ENCODE measurements around the gene EVC.

EVC gene

DNA sequence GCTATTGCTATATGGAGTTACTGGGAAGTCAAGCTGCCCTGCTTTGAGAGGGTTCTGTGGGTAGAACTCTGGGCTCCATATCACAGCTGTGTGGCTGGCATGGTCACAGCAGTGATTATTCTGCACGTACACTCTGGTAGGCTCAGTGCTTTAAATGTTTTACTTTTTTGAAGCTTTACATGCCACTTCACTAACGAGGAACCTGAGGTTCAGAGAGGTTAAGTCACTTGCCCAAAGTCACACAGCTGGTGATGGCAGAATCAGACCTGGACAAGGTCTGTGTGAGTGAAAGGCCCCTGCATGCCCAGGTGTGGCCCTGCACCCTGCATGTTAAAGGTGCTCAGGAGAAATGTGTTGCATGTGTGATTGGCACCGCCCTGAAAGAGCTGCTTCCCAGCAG lies 24.5 kb downstream of the EVC start:
- no peak for DNase-seq

DNA sequence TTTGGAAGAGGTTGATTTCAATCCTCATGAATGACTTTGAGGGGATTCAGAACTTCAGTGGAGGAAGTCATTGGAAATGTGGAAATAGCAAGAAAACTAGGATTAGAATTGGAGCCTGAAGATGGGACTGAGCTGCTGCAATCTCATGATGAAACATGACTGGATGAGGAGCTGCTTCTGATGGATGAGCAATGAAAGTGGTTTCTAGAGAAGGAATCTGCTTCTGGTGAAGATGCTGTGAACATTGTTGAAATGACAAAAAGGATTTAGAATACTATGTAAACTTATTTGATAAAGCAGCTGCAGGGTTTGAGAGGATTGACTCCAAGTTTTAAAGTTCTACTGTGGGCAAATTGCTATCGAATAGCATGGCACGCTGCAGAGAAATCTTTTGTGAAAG lies 27.1 kb downstream of the EVC start:
- no peak for DNase-seq

DNA sequence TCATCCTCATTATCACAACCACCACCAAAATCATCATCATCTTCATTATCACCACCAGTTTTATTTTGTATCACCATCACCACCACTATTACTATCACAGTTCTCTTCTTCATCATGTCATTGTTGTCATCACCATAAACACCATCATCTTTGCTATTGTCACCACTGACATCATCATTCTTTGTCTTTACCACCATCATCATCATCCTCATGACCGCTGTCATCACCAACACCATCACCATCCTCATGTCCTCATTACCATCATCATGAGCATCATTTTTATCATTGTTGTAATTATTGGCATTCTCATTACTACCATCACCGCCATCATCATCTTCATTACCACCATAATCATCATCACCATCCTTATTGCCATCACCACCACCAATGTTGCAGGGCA lies 31.4 kb downstream of the EVC start:
- DNase-seq: no peak

DNA sequence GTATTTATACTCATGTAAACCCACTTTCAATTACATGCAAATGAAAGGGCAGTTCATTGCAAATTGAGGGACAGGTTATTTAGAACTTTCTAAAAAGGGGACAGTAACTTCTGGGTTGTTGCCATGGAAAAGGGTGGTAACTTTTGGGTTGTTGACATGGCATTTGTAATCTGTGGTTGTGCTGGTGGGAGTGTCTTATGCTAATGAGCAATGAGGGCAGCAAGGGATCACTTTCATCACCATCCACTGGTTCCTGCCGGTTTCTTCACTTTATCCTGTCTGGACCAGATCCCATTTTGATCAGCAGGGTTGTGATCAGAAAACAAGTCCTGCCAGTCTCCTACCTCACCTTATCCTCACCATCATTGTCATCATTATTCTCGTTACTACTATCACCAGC lies 32.0 kb downstream of the EVC start:
- DNase-seq: no peak

DNA sequence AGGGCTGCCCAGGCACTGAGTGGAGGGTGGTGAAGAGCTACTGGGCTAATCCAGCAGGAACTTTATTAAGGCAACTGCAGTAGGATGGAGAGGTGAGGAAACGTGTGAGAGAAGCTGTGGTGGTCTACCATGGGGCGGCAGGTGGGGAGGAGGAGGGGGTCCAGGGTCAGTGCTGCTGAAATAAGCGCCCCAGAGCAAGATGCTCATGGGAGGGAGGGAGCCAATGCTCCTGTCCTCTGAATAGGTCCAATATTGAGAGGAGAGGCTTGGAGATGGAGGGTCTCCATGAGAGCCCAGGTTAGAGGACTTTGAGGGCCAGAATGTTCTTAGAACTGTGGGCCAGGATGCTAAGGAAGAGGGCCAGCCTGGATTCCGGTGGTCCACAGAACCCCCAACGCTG lies 35.2 kb downstream of the EVC start:
- DNase-seq: no peak

DNA sequence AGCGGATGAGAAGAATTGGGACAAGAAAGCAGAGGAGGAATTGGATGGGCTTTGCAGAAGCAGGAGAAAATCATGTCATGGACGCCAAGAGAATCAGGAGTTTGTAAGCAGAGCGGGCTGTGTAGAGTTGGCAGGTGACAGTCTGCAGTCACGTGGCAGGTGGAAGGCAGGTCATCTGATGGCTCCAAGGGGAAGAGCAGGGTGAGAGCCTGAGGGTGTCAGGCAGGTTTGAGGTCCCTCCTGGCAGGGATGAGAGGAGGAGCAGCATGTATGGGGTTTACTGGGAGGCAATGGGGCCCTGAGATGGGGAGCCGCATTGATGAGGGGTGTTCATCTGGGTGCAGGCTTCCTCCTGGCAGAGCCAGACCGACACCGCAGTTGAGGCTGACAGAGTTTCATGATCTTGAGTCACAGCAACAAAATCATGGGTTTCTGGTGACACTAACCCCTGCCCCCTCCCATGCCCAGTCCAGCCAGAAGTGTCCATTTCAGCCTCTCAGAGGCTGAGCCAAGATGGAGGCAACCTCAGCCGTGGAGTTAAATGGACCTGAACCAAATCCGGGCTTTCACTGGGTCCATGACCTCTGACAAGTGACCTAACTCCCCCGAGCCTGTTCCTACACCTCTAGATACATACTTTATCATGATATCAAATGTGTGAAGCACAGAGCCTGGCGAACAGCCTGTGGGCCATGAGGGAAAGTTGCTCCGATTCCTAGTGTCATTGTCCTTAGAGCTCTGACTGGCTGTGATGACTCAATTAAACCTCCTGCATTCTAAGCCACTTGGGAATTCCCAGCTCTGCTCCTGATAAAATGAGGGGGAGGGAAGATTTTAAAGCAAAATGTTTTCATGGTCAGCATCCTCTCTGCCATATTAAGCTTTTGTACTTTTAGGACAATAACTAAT lies 36.1 kb downstream of the EVC start:
- DNase-seq: no peak

DNA sequence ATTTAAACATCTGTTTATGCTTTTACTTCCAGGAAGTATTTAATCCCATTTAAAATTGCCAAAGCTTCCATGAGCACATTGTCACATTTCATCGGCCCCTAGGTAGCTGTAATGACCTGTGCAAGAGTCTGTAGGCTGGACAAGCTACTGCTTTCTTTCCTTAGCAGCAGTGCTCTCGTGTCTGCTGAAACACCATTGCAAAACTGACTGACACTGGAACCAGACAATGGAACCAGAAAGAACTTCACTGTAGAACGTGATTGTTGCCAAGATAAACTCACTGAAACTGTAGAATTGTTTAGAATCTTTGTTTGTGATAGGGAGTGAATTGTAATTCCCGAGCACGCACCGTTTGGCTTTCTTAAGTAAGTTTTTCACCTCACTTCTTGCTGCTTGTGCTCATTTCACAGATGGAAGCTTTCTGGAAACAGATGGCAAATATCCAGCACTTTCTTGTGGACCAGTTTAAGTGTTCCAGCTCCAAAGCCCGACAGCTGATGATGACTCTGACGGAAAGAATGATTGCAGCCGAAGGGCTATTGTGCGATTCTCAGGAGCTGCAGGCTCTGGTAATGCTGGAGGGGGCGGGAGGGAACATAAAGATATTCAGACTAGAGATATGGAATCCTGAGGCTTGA lies 36.9 kb downstream of the EVC start:
- DNase-seq: no peak

DNA sequence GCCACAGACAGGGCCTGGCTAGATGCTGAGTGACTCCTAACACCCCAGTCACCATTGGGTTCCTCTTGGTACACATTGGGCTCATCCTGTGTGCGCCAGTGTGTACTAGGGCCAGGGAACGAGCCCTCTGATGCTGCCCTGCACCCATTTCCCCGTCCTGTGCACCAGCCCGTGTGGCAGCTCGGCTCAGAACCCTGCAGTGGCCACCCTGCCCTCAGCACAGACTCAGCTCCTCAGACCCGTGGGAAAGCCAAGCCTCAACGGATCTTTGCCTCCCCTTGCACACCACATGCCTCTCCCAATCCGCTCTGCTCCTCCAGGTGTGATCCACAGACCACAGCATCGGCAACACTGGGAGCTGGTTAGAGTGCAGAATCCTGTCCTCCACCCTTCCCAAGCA lies 38.6 kb downstream of the EVC start:
- DNase-seq: no peak

DNA sequence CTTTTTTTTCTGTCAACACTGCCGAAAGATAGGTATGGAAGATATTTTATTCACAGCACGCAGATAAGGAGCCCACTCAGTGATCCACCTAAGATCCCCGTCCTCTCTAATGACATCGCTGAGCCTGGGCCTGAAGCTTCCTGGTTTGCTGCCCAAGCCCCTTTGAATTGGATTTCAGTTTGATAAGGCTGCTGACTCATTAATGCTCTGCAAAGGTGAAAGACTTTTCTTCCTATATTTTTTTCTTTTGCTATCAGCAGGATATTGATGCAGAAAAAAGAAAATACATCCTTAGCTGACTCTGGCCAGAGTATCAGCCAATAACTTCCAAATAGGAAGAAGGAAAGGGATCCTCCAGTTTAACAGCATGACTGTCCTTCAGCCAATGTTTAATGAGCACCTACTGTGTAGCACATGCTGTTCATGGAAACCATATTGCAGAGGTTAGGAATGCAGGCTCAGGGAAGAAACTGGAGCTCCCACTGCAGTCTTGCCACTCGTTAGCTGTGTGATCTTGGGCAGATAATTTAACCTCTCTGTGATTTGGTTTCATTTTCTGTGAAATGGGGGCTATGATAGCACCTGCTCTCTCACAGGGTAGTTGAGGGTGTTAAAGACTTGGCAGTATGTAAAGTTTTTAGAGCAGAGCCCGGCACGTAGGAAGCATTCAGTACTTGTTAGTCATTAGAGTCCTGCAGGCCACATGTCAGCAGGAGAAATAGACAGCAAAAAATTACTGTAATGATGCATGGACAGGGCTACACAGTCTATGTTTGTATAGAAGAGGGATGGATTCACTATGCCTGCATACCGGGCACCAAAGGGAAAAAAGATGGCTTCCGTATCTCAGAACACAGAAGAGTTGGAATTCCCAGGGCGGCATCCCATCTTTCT lies 39.3 kb downstream of the EVC start:
- no peak for DNase-seq

DNA sequence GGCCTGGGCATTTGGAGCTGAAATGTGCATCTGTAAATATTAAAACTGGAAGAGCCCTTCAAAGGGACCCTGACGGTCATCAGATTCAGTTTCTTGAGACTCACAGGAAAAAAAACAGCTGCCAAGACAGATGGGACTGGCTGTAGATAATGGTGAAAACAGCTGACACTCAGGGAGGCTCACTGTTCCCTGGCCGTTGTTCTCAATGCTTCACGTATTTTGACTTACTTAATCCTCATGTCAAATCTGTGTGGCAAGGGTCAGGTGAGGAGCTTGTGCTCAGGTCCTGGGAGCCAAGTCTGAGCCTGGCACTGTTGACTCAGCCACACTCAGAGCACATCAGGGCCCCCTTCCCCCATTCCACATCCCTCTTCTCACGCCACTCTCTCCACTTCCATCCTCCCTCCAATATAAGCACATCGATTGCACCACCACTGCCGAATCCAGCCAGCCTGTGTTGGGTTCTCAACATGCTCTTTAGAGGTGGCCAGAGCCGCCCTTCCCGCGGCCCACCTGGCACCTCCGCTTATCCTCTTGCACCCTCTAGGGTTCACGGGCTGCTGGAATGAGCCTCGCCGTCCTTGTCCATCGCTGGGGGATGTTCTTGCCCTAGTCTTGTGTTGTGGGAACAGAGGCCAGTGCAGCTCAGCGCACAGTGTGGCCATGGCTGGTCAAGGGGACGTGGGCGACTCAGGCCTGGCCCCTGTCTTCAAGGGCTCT lies 40.1 kb downstream of the EVC start:
- no peak for DNase-seq

DNA sequence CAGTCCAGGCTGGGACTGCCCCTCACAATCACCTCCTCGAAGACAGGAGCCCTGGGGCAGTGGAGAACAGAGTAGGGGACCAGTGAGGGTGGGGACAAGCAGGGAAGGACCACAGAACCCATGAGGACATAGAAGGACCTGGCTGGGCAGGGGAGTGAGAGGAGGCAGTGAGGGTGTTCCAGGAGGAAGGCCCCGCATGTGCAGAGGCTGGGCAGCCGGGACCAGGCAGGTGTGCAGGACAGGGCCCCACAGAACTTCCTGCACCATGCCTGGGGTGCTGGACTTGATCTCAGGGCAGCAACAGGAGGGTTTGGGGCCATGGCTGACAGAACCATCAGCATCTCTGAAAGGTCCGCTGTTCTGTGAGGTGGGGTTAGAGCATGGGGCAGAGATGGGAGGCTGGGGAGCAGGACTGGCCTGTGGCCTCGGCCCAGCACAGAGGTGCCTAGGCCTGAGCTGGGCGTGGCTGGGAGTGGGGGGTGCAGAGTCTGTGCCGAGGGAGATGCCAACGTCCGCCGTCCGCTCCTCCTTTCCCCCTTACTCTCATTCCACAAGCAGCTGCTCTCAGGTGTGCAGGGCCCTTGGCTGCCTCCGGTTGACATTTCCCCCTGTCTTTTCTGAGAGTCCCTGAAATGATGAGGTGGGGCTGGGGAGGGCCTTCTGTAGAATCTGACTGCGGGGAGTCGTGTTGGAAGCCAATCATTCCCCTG lies 40.8 kb downstream of the EVC start:
- no peak for DNase-seq

DNA sequence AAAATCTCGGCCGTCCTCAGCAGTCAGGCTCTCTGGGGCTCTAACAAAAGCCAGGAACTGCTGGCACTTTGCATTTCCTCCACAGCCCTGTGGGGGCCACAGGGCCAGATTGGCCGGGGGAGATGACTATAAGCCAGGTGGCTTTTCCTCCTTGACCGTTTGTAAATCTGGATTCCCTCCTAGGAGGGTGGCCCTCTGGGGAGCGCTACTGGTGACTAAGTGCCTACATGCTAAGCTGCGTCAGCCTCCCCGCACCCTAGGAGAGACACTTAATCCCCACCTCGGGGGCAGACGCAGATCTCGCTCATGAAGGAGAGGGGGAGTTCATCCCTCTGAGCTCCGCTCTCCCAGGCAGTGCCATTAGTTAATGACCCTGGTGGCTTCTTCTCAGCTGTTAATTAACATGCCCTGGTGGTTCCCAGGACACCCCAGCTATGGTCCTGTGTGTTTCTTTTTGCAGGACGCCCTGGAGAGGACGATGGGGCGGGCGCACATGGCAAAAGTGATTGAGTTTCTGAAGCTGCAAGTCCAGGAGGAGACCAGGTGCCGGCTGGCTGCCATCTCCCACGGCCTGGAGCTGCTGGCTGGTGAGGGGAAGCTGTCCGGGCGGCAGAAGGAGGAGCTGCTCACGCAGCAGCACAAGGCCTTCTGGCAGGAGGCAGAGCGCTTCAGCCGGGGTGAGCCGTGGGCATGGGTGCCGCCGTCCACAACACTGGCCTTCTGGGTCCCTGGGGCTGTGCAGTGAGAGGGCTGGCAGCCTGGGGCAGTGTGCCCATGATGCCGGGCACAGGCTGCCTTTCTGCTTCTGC lies 41.6 kb downstream of the EVC start:
- no peak for DNase-seq

DNA sequence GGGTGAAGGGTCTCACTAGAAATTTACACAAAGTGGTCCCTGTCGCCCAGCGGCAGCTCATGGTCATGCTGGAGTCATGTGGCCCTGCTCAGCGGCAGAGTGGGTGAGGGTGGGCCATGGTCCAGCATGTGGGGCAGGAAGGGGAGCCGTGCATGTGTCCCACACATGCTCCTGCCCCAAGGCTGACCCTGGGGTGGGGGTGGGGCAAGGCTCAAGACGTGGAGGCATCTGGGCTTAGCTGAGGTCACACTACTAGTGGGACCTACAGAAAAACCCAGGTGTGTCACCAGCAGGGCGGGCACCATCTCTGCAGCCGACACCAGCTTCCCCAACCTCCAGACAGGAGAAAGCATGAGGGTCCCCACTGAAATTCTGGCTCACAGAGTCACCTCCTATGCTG lies 42.4 kb downstream of the EVC start:
- no peak for DNase-seq

DNA sequence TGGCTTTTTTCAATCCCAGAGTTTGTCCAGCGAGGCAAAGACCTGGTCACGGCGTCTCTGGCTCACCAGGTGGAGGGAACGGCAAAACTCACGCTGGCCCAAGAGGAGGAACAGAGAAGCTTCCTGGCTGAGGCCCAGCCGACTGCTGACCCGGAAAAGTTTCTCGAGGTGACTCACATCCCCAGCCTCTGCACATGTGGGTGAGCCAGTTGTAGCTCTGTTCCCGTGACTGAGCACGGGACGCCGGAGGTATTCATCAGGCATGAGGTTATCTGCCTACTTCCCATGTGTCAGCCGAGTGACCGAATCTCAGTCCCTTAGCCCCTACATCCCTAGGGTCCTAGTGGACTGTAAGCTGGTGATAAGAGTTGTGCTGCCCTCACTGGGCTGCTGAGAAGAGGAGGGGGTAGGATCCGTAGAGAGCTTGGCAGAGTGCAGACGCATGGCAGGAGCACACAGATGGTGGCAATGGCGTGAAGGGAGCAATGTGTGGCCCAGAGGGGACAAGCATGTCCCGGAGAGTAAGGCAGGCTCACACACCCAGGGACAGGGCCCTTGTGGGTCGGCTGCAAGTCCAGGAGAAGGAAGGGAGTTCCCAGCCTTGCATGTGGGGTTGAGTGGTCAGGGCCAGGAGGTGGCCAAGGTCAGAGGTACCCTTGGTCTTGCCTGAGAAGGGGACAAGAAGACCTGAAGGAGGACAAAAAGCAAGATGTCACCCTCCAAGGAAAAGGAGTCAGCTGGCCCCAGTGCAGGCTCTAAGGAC lies 42.9 kb downstream of the EVC start:
- DNase-seq: no peak

DNA sequence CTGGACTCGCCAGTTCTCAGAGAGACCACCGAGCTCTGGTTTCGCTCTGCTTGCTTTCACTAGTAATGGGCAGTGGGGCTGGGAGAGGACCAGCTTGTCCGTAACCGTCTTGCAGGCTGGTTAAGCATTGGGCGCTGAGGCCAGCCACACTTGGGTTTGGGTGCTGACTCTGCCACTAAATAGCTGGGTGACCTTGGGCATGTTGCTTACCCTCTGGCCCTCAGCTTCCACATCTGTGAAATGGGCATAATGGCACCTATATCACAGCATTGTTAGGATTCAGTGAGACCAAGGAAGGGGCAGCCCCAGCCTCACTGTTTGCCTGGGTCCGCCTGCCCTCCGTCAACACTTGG lies 43.5 kb downstream of the EVC start:
- no peak for DNase-seq

DNA sequence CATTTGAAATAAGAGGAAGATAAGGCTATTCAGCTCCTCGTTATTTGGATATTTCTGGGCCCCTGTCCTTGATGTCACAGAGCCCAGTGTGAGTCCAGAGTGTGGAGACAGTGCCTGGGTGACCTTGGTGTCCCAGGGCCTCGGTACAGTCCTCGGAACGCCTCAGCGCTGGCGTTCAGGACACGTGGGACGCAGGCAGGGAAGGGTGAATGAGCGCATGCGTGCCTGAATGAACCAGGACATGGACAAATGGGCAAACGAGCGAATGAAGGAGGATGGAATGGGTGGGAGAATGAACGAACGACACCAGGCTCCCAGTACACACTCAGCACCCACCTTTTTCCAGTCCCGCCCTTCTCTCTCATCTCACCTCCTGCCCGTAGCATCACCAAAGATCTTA lies 44.2 kb downstream of the EVC start:
- DNase-seq: no peak

DNA sequence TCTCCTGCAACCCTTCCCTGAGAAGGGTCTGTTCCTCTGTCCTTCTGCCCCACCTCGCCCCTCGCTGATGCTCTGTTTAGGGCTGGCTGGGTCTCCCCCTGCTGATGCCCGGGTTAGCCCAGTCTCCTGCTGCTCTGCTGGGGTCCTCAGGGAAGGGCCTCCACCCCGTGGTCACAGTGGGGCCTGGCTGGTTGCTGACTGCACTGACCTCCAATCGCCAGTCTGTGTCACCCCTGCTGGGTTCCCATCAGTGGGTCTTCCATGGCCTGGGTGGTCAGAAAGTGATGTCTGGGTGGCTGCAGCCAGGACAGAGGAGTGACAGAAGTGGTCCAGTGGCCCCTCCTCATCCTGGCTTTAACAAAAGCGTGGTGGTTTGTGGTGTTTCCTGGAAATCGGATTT lies 44.7 kb downstream of the EVC start:
- no peak for DNase-seq

DNA sequence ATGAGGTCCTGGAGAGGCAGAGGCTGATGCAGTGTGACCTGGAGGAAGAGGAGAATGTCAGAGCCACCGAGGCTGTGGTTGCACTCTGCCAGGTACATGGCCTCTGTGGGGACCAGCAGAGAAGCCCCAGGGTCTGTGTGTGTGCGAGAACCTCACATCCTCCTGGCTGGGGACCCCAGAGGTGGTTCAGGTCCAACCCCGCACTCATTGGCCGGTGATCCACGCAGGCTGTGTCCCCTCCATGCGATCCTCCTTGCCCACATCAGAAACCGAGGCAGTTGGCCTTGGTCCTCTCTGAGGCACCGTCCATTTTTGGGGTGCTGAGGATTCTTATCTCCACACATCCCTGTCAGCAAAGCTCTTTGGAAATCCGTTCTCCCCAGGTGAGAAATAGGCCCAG lies 45.3 kb downstream of the EVC start:
- DNase-seq: no peak

DNA sequence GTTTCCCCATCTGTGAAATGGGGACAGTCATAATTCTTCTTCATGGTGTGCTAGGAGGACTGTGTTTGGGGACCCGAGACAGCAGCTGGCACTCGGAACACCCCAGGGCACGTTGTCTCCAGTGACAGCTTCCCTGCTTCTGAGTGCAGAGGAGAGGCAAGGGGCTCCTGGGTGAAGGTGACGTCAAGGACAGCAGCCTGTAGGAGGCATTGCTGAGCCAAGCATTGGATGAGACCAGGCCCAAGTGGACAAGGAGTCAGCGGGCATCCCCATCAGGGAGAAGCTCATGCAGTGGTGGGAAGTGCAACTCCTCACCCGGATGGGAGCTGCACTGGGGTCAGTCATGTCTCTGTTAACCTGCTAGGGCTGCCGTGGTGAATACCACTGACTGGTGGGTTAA lies 46.1 kb downstream of the EVC start:
- no peak for DNase-seq

DNA sequence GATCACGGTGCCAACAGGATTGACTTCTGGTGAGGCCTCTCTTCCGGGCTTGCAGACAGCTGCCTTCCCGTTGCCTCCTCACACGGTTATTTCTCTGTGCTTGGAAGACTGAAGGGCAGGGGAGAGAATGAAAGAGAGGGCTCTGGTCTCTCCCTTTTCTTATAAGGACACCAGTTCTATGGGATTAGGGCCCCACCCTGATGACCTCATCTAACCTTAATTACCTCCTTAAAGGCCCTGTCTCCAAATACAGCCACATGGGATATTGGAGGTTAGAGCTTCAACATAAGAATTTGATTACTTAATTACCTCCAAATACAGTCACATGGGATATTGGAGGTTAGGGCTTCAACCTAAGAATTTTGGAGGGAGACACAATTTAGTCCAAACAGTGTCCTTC lies 46.5 kb downstream of the EVC start:
- DNase-seq: no peak

DNA sequence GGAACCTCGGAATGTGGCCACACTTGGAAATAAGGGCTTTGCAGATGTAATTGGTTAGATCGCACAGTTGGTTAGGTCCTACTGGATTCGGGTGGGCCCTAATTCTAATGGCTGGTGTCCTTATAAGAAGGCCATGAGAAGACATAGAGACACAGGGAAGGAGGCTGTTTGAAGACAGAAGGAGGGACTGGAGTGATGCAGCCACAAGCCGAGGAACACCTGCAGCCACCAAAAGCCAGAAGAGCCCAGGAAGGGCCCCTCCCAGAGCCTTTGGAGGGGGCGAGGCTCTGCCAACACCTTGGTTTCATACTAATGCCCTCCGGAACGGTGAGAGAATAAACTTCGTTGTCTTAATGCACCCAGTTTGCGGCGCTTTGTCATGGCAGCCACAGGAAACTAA lies 47.0 kb downstream of the EVC start:
- no peak for DNase-seq
